Mesothelial cell of epicardium (in vitro differentiated cells): Measurements from ENCODE around the gene MLLT10. TPM values are rescaled to one million over a fixed set of nuclear protein-coding genes. Genes with fewer than 3 reads are reported as not detected.
"Not testable (repeated sequence)": the region's sequence is repeated elsewhere in the genome, so short reads cannot be mapped to it uniquely, and the experiment has no call there.

Source experiments
- DNase-seq, 2 experiments: peaks; one replicate each; pipeline ENCODE4 v3.0.0; 2021; ENCODE audit warnings: low spot score in 2 of 2; ENCODE audit not compliant: unreplicated experiment in 2 of 2
- H3K27ac Mint-ChIP-seq: 2 replicates; pipeline ENCODE4 v1.8.0; 2021; ENCODE audit warnings: mixed read lengths
- H3K27me3 Mint-ChIP-seq: 2 replicates; pipeline ENCODE4 v1.8.0; 2021; ENCODE audit warnings: low read depth, mixed read lengths
- H3K36me3 Mint-ChIP-seq: 2 replicates; pipeline ENCODE4 v1.8.0; 2021; ENCODE audit warnings: mixed read lengths
- H3K4me1 Mint-ChIP-seq: 2 replicates; pipeline ENCODE4 v1.8.0; 2021; ENCODE audit warnings: mixed read lengths
- H3K4me3 Mint-ChIP-seq: 2 replicates; pipeline ENCODE4 v1.8.0; 2021; ENCODE audit warnings: mild to moderate bottlenecking, moderate library complexity, mixed read lengths
- H3K9me3 Mint-ChIP-seq: 2 replicates; pipeline ENCODE4 v1.8.0; 2021; ENCODE audit warnings: mixed read lengths
- total RNA-seq: library from RNA; stranded (reverse); gene quantifications from 3 replicates; pipeline ENCODE4 v1.2.1, GENCODE V29; 2021
- TF ChIP-seq, protein P1 (sequence below): fragments of 200-600 bp; sonication (generic); IDR thresholded peaks from one replicate; pipeline ENCODE4 v1.5.0; 2021; ENCODE audit warnings: antibody characterized with exemption; ENCODE audit not compliant: unreplicated experiment

MLLT10 gene
- total RNA-seq, 1 donor from 2014 or later: 62.5 TPM

DNA sequence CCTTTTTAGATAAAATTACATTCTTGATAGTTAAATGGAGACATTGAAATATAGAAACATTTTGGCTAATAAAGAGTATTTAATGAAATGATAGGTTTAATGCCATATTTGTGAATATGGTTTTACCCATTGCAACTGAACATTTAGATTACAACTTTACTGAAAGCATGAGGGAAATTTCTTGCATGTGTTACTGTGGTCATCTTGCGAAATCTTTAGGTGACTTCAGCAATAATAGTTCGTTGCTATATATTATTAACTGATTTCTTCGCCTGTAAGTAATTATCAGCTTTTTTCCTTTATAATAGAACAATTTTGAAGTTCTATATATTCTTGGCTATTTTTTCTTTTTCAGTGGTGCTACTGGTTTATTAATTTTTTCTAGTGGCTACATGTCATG, 83.2 kb downstream of the MLLT10 start:
- TF ChIP-seq, protein P1, sequence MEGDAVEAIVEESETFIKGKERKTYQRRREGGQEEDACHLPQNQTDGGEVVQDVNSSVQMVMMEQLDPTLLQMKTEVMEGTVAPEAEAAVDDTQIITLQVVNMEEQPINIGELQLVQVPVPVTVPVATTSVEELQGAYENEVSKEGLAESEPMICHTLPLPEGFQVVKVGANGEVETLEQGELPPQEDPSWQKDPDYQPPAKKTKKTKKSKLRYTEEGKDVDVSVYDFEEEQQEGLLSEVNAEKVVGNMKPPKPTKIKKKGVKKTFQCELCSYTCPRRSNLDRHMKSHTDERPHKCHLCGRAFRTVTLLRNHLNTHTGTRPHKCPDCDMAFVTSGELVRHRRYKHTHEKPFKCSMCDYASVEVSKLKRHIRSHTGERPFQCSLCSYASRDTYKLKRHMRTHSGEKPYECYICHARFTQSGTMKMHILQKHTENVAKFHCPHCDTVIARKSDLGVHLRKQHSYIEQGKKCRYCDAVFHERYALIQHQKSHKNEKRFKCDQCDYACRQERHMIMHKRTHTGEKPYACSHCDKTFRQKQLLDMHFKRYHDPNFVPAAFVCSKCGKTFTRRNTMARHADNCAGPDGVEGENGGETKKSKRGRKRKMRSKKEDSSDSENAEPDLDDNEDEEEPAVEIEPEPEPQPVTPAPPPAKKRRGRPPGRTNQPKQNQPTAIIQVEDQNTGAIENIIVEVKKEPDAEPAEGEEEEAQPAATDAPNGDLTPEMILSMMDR: no peak
- Mint-ChIP-seq H3K9me3 (no peaks in the 10 kb centered on the region), H3K27me3 (no peaks in the 10 kb centered on the region), H3K36me3 (peaks cover 19% of the 10 kb centered on the region), H3K4me3 (no peak overlapping the region), H3K27ac (no peak overlapping the region), H3K4me1 (no peaks in the 10 kb centered on the region)
- DNase-seq: no peak

DNA sequence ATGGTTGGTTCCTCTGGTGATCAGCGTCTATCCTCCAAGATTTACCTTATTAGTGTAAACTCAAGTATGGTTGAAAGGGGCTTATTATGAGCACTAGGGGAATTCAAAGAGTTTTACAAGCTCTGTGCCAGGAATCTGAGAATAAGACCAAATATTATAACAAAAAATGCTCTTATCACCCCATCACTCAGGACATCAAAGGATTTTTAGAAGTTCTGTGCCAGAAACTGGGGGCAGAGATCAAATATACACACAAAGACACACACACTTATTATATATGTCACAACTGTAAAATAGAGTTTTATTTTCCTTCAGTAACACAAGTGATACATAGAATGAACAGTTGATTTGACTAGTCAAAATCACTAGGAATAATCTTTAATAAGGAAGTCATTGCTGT, 89.3 kb downstream of the MLLT10 start:
- Mint-ChIP-seq H3K27ac (peak overlapping the region; percentile 31), H3K9me3 (peaks cover 7% of the 10 kb centered on the region), H3K4me1 (peaks cover 35% of the 10 kb centered on the region), H3K4me3 (no peak overlapping the region), H3K36me3 (peaks cover 26% of the 10 kb centered on the region), H3K27me3 (no peaks in the 10 kb centered on the region)
- no peak for DNase-seq
- TF ChIP-seq, protein P1: no peak

GRCh38 chr10:21624421-21624820, 90.4 kb downstream of the MLLT10 start:
- not testable (repeated sequence) for H3K27me3 Mint-ChIP-seq, H3K9me3 Mint-ChIP-seq, H3K4me3 Mint-ChIP-seq, DNase-seq
- peaks cover 22% of the 10 kb centered on the region for H3K36me3 Mint-ChIP-seq
- H3K4me1 Mint-ChIP-seq: peaks cover 35% of the 10 kb centered on the region
- H3K27ac Mint-ChIP-seq: peak overlapping the region; percentile 71

DNA sequence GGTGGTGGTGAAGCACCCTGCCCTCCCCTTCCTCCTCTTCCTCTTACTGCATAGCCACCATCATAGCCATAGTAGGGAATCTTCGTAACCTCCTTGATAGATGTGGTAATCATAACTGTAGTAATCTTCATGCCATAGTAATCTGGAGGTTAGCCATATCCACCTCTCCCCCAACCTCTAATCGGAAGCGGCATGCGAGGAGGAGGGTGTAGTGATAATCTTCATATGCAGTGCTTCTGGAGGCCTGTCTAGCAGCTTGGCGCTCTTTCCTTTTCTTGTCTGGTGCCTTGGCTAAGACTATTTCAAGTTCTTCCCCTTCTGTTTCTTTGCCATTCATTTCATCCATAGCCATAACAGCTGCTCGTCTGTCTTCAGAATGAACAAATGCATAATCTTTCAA, 90.9 kb downstream of the MLLT10 start:
- Mint-ChIP-seq H3K4me3 (no peak overlapping the region), H3K36me3 (peaks cover 26% of the 10 kb centered on the region), H3K27me3 (no peaks in the 10 kb centered on the region), H3K4me1 (peaks cover 35% of the 10 kb centered on the region), H3K27ac (peak overlapping the region; percentile 71), H3K9me3 (peaks cover 7% of the 10 kb centered on the region)
- no peak for DNase-seq
- TF ChIP-seq, protein P1: no peak

DNA sequence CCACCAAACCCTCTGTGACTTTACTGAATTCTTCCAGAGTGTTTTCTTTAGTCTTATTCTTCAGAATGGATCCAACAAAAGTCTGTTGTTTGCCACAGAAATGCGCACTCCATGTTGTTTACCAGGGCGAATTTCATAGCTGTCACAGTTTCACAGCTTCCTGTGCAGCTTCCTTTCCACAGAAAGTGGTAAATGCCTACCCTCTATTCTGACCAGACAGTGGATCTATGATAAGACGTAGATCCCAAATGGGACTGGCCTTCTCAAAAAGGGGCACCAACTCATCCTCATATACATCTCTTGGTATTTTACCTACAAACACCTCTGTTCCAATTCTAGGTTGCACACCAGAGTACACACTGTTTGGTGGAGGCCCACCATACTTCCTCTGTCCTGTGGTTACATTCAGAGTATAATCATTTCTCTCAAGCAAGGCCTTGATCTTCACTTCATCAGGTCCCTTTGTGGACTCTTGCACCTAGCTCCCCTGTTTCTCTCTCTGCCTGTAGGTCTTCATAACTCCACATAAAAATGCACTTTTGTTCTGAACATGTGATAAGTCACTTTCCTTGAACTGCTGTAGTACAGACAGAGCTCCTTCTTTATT, 91.7 kb downstream of the MLLT10 start:
- Mint-ChIP-seq H3K9me3 (peaks cover 7% of the 10 kb centered on the region), H3K27me3 (no peaks in the 10 kb centered on the region), H3K4me3 (no peak overlapping the region), H3K4me1 (peaks cover 35% of the 10 kb centered on the region), H3K36me3 (peaks cover 28% of the 10 kb centered on the region), H3K27ac (no peak overlapping the region)
- TF ChIP-seq, protein P1: no peak
- no peak for DNase-seq

DNA sequence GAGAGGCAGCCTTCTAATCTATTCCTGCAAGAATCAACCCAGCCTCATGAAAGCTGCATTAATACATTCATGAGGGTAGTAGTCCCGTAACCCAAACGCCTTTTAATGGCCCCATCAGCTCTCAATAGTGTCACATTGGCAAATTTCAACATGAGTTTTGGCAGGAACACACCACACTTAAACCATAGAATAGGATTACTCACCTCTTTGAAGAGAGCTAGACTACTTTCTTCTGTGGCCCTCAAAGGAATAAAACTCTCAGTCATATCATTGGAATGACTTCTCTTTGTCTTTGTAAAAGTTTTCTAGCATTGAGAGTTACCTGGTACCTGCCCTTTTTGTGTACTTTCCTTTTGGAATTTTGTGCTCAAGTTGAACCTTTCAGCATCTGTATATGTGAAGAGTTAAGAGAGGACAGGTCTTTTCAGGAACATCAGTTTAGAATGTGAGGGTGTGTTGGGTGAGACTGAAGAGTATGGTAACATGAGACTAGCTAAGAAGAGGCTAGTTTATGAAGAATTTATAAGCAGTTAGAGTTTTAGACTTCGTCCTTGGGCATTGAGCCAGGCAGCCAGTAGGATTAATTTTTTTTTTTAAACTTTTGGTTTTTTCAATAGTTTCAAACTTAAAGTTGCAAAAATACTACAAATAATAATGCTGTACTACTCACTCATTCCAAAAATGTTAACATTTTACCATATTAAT, 92.6 kb downstream of the MLLT10 start:
- Mint-ChIP-seq H3K4me3 (no peak overlapping the region), H3K27ac (peak overlapping the region; percentile 60), H3K4me1 (peaks cover 38% of the 10 kb centered on the region), H3K36me3 (peaks cover 33% of the 10 kb centered on the region), H3K27me3 (no peaks in the 10 kb centered on the region), H3K9me3 (peaks cover 7% of the 10 kb centered on the region)
- no peak for DNase-seq
- TF ChIP-seq, protein P1: no peak
